NCI-H524 treated with DMSO at 0.1 percent for 48 hours (cell line): ENCODE results near the gene PLEKHA1.

Experiments used
- DNase-seq: peaks from one replicate; lab custom pipeline; 2025; lab: John Stamatoyannopoulos, UW

PLEKHA1 gene

GRCh38 chr10:122347170-122347841 lies 27.2 kb upstream of the PLEKHA1 start:
- no peak for DNase-seq

GRCh38 chr10:122348512-122348911 lies 26.0 kb upstream of the PLEKHA1 start:
- DNase-seq: no peak

- DNase-seq: no peak
These were observed 25.6 kb upstream of the PLEKHA1 start for GRCh38 chr10:122348935-122349361.

GRCh38 chr10:122349758-122350369 lies 24.6 kb upstream of the PLEKHA1 start:
- DNase-seq: no peak

GRCh38 chr10:122350893-122351292 lies 23.6 kb upstream of the PLEKHA1 start:
- no peak for DNase-seq

- DNase-seq: no peak
These were observed 21.5 kb upstream of the PLEKHA1 start for GRCh38 chr10:122352817-122353525.

- no peak for DNase-seq
These were observed 20.1 kb upstream of the PLEKHA1 start for GRCh38 chr10:122354383-122354782.

- no peak for DNase-seq
These were observed 16.8 kb upstream of the PLEKHA1 start for GRCh38 chr10:122357685-122358084.

GRCh38 chr10:122359621-122360020 lies 14.9 kb upstream of the PLEKHA1 start:
- DNase-seq: no peak

- DNase-seq: no peak
These were observed 13.5 kb upstream of the PLEKHA1 start for GRCh38 chr10:122361046-122361445.

- DNase-seq: no peak
These were observed 12.4 kb upstream of the PLEKHA1 start for GRCh38 chr10:122362031-122362592.

GRCh38 chr10:122362621-122363020 lies 11.9 kb upstream of the PLEKHA1 start:
- no peak for DNase-seq

- DNase-seq: no peak
These were observed 11.2 kb upstream of the PLEKHA1 start for GRCh38 chr10:122363311-122363710.

GRCh38 chr10:122363722-122364463 lies 10.6 kb upstream of the PLEKHA1 start:
- no peak for DNase-seq

- no peak for DNase-seq
These were observed 5.8 kb upstream of the PLEKHA1 start for GRCh38 chr10:122368502-122369254.

GRCh38 chr10:122373108-122373507 lies 1.4 kb upstream of the PLEKHA1 start:
- DNase-seq: no peak

GRCh38 chr10:122373721-122374120 lies 787 bp upstream of the PLEKHA1 start:
- DNase-seq: no peak

- no peak for DNase-seq
These were observed 561 bp downstream of the PLEKHA1 start for GRCh38 chr10:122374859-122375678.

GRCh38 chr10:122375679-122376160 lies 1.2 kb downstream of the PLEKHA1 start:
- no peak for DNase-seq

GRCh38 chr10:122376364-122376961 lies 2.0 kb downstream of the PLEKHA1 start:
- no peak for DNase-seq
